DOHH2 (cell line): ENCODE results near the gene UXS1.

ENCODE experiments used
- CTCF ChIP-seq: fragments of 200-600 bp; sonication (generic); IDR thresholded peaks from one replicate; pipeline ENCODE4 v1.5.1; 2014; ENCODE audit warnings: antibody characterized with exemption, mild to moderate bottlenecking, low read depth, low read length; ENCODE audit not compliant: poor library complexity, severe bottlenecking
- EZH2phosphoT487 ChIP-seq: fragments of 200-600 bp; sonication (generic); IDR thresholded peaks from 2 replicates; pipeline ENCODE4 v1.6.1; 2017; ENCODE audit warnings: borderline replicate concordance, mild to moderate bottlenecking, antibody characterized with exemption, low read length, moderate library complexity, mixed read lengths

- TF ChIP-seq CTCF (no peak), EZH2phosphoT487 (no peak)
Observed at GRCh38 chr2:106207246-106207645, 13.1 kb upstream of the UXS1 start.
